ENCODE results near the gene CACYBP.

The CACYBP gene
- 72.2 to 141 reads per million in 2 donors for total RNA-seq

GRCh38 chr1:174999936-175000696 lies at the start of gene CACYBP:
CACYBP (plus strand) TSS chr1:174999947; CDS start chr1:175000181, 234 bp downstream.
- DNase-seq, result no peak

GRCh38 chr1:174953285-174954072 lies 46.3 kb upstream of the CACYBP start:
- DNase-seq, result no peak

- DNase-seq, result no peak
Observed at GRCh38 chr1:174954073-174954460, 45.7 kb upstream of the CACYBP start.

GRCh38 chr1:174954671-174955669 lies 44.8 kb upstream of the CACYBP start:
- no peak for DNase-seq

- no peak for DNase-seq
Observed at GRCh38 chr1:174956086-174956485, 43.7 kb upstream of the CACYBP start.

GRCh38 chr1:174956976-174957375 lies 42.8 kb upstream of the CACYBP start:
- no peak for DNase-seq

- no peak for DNase-seq
Observed at GRCh38 chr1:174957829-174958228, 41.9 kb upstream of the CACYBP start.

- DNase-seq, result no peak
Observed at GRCh38 chr1:174958396-174958795, 41.4 kb upstream of the CACYBP start.

- DNase-seq, result no peak
Observed at GRCh38 chr1:174960362-174960761, 39.4 kb upstream of the CACYBP start.

- no peak for DNase-seq
Observed at GRCh38 chr1:174963529-174964125, 36.1 kb upstream of the CACYBP start.

- DNase-seq, result no peak
Observed at GRCh38 chr1:174964261-174964971, 35.3 kb upstream of the CACYBP start.

- DNase-seq, result no peak
Observed at GRCh38 chr1:174964972-174965361, 34.8 kb upstream of the CACYBP start.

GRCh38 chr1:174965362-174966007 lies 34.3 kb upstream of the CACYBP start:
- peak; percentile 6 for DNase-seq

GRCh38 chr1:174966008-174966572 lies 33.7 kb upstream of the CACYBP start:
- DNase-seq, result no peak

- no peak for DNase-seq
Observed at GRCh38 chr1:174967845-174968705, 31.7 kb upstream of the CACYBP start.

- DNase-seq, result no peak
Observed at GRCh38 chr1:174968750-174969244, 30.9 kb upstream of the CACYBP start.

GRCh38 chr1:174969977-174970376 lies 29.8 kb upstream of the CACYBP start:
- no peak for DNase-seq

- DNase-seq, result no peak
Observed at GRCh38 chr1:174971466-174971865, 28.3 kb upstream of the CACYBP start.

- DNase-seq, result no peak
Observed at GRCh38 chr1:174971902-174972301, 27.8 kb upstream of the CACYBP start.

- no peak for DNase-seq
Observed at GRCh38 chr1:174974711-174975119, 25.0 kb upstream of the CACYBP start.
